GM21723 (cell line): ENCODE data around the gene LANCL1.
"Not testable (repeated sequence)": the region's sequence is repeated elsewhere in the genome, so short reads cannot be mapped to it uniquely, and the experiment has no call there.

Source experiments
- ATAC-seq: cut with Tn5 transposase; IDR thresholded peaks from one replicate; pipeline ENCODE4 v1.9.1; 2021; ENCODE audit warnings: mild to moderate bottlenecking, moderate library complexity; ENCODE audit not compliant: unreplicated experiment

LANCL1 gene

DNA sequence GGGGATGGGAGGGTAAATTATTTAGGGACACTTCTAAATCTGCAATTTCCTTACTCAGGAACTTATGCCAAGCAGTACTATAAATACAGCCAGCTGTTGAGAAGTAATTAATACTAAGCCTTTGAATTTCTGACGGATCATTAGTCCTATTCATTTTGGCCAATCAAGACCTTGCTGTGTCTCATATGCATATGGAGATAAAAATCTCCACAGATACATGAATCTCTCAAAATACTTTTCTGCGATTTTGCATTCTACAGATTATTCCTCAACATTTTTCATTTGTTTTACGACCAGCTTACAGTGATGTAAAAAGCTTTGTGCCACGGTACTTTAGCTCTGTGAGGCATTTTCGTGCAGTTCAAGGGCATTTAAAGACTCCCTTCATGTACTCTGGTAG, 16.7 kb downstream of the LANCL1 start:
- no peak for ATAC-seq

- ATAC-seq = no peak
These were observed 17.2 kb downstream of the LANCL1 start for GRCh38 chr2:210459407-210459806.

DNA sequence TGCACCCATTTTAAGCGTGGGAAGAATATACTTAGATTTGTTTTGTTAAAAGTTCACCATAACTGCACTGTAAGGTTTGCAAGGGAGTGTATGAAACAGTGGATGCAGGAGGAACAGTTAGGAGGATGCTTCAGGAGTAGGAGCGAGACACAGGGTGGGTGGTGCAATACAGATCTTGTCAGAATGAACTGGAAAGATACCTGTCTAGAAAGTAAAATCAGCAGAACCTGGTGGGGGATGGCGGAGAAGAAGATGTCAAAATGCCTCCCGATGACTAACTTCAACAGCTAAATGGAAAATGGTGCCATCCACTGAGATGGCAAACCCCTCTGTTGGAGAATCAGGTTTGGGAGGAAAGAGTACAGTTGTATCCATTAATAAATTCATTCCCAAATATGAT, 18.2 kb downstream of the LANCL1 start:
- no peak for ATAC-seq

DNA sequence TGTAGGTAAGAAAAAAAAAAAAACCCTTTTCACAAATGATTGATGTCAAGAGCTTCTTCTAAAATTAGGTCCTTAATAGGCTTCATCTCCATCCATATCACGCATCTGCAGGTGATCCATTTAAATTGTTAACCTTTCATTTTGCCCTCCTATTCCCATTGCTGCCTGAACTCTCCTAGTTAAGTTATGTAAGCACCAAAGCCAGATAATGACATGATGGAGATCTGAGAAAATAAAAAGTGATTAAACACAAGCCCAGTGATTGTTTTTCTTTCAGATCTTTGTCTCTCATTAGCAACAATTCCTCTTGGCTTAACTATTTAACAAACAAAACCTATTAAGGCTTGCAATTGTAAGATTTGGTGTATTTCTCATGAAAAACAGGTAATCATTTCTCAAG, 20.0 kb downstream of the LANCL1 start:
- ATAC-seq = no peak

- ATAC-seq = no peak
These were observed 22.2 kb downstream of the LANCL1 start for GRCh38 chr2:210454336-210454735.

DNA sequence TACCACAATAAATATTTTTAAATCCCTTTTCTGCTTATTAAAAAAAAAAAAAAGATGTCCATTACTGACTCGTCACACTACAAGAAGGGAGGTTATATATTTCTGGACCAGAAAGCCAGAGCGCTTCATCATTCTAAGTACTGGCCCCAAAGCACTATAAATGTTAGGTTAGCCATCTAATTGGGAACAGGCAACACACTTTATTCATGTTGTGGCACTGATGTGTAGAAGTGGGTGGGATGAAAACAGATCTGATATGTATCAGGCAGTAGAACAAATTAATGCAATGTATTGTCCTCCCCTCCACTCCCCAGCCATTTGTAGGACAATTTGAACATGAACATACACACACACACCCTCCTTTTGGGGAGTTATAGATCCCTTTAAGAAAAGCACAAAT, 24.4 kb downstream of the LANCL1 start:
- no peak for ATAC-seq

DNA sequence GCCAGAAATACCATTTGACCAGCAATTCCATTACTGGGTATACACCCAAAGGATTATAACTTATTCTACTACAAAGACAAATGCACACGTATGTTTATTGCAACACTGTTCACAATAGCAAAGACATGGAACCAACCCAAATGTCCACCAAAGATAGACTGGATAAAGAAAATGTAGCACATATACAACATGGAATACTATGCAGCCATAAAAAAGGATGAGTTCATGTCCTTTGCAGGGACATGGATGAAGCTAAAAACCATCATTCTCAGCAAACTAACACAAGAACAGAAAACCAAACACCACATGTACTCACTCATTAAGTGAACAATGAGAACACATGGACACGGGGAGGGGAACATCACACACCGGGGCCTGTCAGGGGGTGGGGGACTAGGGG, 25.6 kb downstream of the LANCL1 start:
- ATAC-seq = not testable (repeated sequence)

DNA sequence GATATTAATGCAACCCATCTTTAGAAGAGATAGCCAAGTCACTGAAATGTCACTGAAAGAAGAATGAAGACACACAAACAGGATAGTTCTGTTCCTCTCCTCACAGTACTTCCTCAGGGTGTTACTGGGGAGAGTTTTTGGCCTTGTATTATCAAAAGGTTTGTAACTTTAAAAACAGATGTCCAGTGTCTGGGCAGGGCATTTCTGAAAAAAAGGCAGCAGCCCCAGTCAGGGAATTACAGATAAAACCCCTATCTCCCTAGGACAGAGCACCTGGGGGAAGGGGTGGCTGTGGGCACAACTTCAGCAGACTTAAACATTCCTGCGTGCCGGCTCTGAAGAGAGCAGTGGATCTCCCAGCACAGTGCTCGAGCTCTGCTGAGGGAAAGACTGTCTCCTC, 30.8 kb downstream of the LANCL1 start:
- no peak for ATAC-seq

DNA sequence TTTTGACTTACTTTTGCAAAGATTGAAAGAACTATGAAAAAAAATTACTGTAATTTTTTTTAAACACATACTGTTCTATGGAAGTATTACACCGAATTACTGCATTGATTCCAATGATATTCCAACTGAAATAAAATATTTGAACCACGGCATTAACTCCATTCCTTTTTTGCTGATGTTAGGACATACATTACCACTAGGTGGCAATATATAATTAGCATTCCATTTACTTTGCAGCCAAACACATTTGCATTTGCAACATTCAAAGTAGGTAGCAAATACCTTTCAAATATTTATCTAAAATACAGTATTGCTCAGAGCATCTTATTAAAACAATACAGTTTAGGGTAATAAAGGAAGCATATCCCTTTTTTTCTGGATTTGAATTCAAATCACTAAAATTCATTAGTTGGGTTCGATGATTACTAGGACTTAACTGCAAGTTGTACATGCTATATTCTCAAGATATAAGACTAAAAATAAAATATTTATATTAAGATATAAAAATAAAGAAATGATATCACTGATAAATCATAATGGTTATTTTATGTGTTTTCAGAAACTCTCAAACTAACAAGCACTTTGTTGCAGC, 31.3 kb downstream of the LANCL1 start:
- peak; percentile 54 for ATAC-seq

DNA sequence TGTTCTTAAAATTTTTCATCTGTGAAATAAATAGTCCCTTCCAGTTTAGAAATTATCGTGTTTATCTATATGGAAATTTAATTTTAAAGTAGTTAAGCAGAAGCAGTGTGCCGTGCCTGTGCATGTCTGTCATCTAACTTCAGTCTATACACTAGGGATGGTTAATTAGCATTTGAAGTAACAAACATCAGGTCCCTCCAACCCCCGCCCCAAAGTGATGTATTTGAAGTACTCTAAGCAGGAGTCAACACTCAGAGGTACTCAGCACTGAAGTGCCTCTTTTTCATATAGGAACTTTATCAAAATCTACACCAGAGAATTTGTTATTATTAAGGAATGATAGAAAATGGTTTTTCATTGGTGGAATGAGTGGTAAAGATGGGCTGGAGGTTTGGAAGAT, 33.0 kb downstream of the LANCL1 start:
- no peak for ATAC-seq

DNA sequence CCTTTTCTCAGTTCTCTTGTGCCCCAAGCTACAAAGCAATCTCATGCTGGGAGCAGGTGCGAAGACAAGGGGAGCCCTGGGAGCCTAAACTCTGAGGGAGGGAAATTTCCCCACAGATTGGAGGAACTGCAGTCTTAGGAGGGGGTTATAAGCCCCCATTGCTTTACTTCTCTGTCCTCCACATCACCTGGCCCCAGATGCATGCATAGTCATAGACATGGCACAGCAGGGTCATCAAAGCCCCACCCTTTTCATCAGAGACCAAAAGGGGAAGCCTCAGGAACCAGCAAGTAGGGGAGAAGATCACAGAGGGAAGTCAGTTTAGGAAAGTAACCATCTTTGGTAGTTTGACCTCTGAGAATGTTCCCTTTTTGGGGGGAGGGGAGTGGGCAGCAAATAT, 33.7 kb downstream of the LANCL1 start:
- ATAC-seq = no peak

- ATAC-seq = peak; percentile 50
These were observed 34.1 kb downstream of the LANCL1 start for GRCh38 chr2:210442457-210442856.

- ATAC-seq = no peak
These were observed 36.4 kb downstream of the LANCL1 start for GRCh38 chr2:210440206-210440605.

DNA sequence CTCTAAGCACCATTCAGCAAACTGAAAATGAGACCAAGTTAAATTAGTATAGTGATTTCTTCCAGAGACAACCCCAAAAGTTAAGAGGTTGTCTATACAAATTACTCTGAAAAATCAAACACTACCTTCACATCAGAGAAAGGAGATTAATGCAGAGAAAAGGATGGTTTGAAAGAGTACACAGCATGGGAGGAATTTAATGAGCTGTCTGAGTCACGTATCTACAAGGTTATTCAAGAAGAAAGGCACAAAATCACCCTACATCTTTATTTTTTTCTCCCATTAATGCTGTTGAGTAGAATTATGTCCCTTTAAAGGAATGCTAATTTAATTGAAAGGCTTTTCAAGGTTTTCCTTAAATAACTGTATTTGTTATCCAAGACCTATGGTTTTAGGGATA, 41.1 kb downstream of the LANCL1 start:
- no peak for ATAC-seq

GRCh38 chr2:210432633-210433032, 43.9 kb downstream of the LANCL1 start:
- ATAC-seq = no peak

DNA sequence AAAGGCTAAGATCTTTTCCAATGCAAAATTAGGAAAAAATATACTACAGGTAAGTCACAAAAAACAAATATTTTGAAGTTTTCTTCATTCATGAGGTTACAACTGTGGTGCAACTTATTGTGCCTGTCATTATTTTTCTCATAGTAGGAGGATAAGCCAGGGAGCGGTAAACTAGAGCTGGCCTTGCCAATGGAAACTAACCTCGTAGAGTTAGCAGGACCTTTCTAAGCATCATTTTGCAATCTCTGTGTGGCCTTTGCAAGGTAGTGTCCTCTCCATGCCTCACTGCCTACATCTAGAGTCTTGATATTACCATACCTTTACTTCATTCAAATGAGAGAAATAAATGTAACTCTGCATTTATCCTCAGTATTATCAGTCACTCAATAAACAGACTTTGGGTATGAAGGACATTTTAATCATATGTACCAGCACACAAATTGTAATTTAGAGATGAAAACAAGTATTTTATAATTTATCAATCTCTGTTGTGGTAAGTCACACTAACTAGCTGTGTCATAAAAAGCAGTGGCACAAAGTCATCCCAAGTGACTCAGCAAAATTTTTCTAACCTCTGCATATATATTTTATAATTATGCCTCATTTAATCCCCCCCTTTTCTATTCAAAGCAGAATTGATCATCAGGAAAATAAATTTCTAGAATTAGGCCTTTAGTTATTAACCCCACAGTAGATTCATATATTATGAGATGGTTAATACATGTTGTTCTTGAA, 47.0 kb downstream of the LANCL1 start:
- no peak for ATAC-seq

GRCh38 chr2:210428393-210429179, 48.0 kb downstream of the LANCL1 start:
- ATAC-seq = no peak

DNA sequence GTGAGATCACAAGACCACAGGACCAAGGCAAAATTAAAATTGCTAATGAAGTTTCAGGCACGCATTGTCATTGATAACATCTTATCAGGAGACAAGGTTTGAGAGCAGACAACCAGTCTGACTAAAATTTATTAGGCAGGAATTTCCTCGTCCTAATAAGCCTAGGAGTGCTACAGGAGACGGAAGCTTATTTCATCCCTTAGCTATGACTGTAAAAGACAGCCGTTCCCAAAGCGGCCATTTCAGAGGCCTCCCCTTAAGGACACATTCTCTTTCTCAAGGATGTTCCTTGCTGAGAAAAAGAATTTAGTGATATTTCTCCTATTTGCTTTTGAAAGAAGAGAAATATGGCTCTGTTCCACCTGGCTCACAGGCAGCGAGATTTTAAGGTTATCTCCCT, 49.2 kb downstream of the LANCL1 start:
- ATAC-seq = not testable (repeated sequence)

DNA sequence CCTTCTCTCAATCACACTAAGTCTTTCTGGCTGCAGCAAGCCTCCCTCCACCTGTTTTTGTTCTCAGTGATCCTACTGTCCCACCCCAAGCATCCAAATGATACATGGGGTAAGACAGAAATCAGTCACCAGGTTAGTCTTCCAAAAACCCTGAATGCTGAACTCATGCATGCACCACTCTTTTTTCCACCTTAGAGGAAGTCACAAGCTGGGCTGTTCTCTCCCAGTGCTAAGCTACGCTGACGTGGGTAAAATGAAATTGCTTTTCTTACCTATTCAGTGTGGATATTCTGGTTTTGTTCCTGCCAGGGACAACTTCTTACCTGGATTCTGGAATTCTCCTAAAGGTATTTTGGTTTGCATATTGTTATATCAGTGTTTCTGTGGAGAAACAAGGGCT, 54.2 kb downstream of the LANCL1 start:
- ATAC-seq = no peak

- no peak for ATAC-seq
These were observed 54.6 kb downstream of the LANCL1 start for GRCh38 chr2:210421916-210422315.

GRCh38 chr2:210412660-210413059, 63.9 kb downstream of the LANCL1 start:
- no peak for ATAC-seq

GRCh38 chr2:210410542-210410941, 66.0 kb downstream of the LANCL1 start:
- no peak for ATAC-seq
